Esophagus muscularis mucosa (tissue), 3 donors: ENCODE data around the gene PIK3CG.
"Not testable (repeated sequence)": the region's sequence is repeated elsewhere in the genome, so short reads cannot be mapped to it uniquely, and the experiment has no call there.

Experiments
- POLR2A ChIP-seq: fragments of 450-650 bp; IDR thresholded peaks from one replicate; pipeline ENCODE4 v1.6.1; 2017; ENCODE audit warnings: antibody characterized with exemption, moderate library complexity, mild to moderate bottlenecking, low read depth
- TF ChIP-seq, protein P1 (sequence below), 3 experiments: fragments of 200-600 bp in 2 of 3; fragments of 450-650 bp in 1 of 3; sonication (generic) in 2 of 3; IDR thresholded peaks; one replicate each; pipeline ENCODE4 v1.5.1; 2017 to 2019; ENCODE audit warnings: antibody characterized with exemption in 3 of 3, mild to moderate bottlenecking in 2 of 3, moderate library complexity in 1 of 3

DNA sequence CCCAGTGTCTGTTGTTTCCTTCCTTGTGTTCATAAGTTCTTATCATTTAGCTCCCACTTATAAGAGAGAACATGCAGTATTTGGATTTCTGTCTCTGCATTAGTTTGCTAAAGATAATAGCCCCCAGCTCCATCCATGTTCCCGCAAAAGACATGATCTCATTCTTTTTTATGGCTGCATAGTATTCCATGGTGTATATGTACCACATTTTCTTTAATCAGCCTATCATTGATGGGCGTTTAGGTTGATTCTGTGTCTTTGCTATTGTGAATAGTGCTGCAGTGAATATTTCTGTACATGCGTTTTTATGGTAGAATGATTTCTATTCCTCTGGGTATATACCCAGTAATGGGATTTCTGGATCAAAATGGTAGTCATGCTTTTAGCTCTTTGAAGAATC, 32.5 kb downstream of the PIK3CG start:
- TF ChIP-seq, protein P1, sequence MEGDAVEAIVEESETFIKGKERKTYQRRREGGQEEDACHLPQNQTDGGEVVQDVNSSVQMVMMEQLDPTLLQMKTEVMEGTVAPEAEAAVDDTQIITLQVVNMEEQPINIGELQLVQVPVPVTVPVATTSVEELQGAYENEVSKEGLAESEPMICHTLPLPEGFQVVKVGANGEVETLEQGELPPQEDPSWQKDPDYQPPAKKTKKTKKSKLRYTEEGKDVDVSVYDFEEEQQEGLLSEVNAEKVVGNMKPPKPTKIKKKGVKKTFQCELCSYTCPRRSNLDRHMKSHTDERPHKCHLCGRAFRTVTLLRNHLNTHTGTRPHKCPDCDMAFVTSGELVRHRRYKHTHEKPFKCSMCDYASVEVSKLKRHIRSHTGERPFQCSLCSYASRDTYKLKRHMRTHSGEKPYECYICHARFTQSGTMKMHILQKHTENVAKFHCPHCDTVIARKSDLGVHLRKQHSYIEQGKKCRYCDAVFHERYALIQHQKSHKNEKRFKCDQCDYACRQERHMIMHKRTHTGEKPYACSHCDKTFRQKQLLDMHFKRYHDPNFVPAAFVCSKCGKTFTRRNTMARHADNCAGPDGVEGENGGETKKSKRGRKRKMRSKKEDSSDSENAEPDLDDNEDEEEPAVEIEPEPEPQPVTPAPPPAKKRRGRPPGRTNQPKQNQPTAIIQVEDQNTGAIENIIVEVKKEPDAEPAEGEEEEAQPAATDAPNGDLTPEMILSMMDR (IDR thresholded peaks at IDR 0.05): not testable (repeated sequence)
- not testable (repeated sequence) for TF ChIP-seq POLR2A
